Fibroblast of lung (primary cell): Measurements from ENCODE around the gene PROK2.

ENCODE experiments used
- CTCF ChIP-seq, 2 donors: IDR thresholded peaks in 1 of 2; conservative IDR thresholded peaks in 1 of 2; 1 replicate in 1 of 2; 2 replicates in 1 of 2; pipeline ENCODE4 v1.5.1; 2011 to 2012; ENCODE audit warnings: low read length in 2 of 2, control low read depth in 1 of 2, inconsistent platforms in 1 of 2, low read depth in 1 of 2, mild to moderate bottlenecking in 1 of 2
- EZH2 ChIP-seq: IDR thresholded peaks from 2 replicates; pipeline ENCODE4 v1.5.1; 2012; ENCODE audit warnings: low read length, control low read depth, mild to moderate bottlenecking; ENCODE audit errors: missing control alignments

GRCh38 chr3:71805691-71806090 is 20.7 kb upstream of the PROK2 start:
- no peak for TF ChIP-seq EZH2
- no peak for TF ChIP-seq CTCF (conservative IDR thresholded peaks at IDR 0.05 in 1 of 2, IDR thresholded peaks at IDR 0.05 in 1 of 2; ENCODE audit: low read depth in 1 of 2, low read length in 2 of 2)
